H1 (cell line): Measurements from ENCODE around the gene VPS35L. TPM values are rescaled to one million over a fixed set of nuclear protein-coding genes. Genes with fewer than 3 reads are reported as not detected.

Experiments used
- CTCF ChIA-PET: fragments of 300-600 bp; sonication (Branson Sonifier 250); formaldehyde crosslinking; loops from one replicate; lab custom pipeline; 2021; ENCODE audit not compliant: partially characterized antibody; lab: Charles Lee
- POLR2A ChIA-PET: fragments of 300-600 bp; sonication (Branson Sonifier 250); formaldehyde crosslinking; loops from one replicate; lab custom pipeline; 2021; ENCODE audit warnings: inconsistent platforms; ENCODE audit not compliant: partially characterized antibody; lab: Charles Lee
- DNase-seq, 2 experiments: peaks; one replicate each; pipeline versions ENCODE4 v3.0.0 to v3.0.0-alpha.2; 2010 to 2022; ENCODE audit warnings: low spot score in 2 of 2, low read depth in 1 of 2, mixed read lengths in 1 of 2
- FAIRE-seq: peaks from 2 replicates; lab custom pipeline; 2011; peaks lifted over from hg19 to GRCh38; lab: Jason Lieb, UNC
- H2AFZ ChIP-seq: 2 replicates; pipeline ENCODE4 v1.8.1; 2012; ENCODE audit warnings: low read length, inconsistent platforms
- H2AK5ac ChIP-seq: 2 replicates; pipeline ENCODE4 v1.6.1; 2013; ENCODE audit warnings: low read depth, low read length
- H2BK120ac ChIP-seq: replicated peaks from 2 replicates; pipeline ENCODE3; 2013; ENCODE audit warnings: low read depth, low read length, inconsistent platforms
- H2BK12ac ChIP-seq: 2 replicates; pipeline ENCODE4 v1.6.1; 2013; ENCODE audit warnings: low read depth, low read length
- H2BK15ac ChIP-seq: 2 replicates; pipeline ENCODE4 v1.6.1; 2013; ENCODE audit warnings: low read length
- H2BK20ac ChIP-seq: 2 replicates; pipeline ENCODE4 v1.6.1; 2013; ENCODE audit warnings: low read length
- H2BK5ac ChIP-seq: 2 replicates; pipeline ENCODE4 v1.6.1; 2013; ENCODE audit warnings: low read depth, low read length
- H3K14ac ChIP-seq: 2 replicates; pipeline ENCODE4 v1.6.1; 2013; ENCODE audit warnings: inconsistent platforms; ENCODE audit not compliant: insufficient read length
- H3K18ac ChIP-seq: 2 replicates; pipeline ENCODE4 v1.6.1; 2013; ENCODE audit warnings: low read length; ENCODE audit errors: extremely low read depth
- H3K23ac ChIP-seq: 2 replicates; pipeline ENCODE4 v1.6.1; 2013; ENCODE audit warnings: inconsistent platforms; ENCODE audit not compliant: insufficient read length
- H3K23me2 ChIP-seq: 2 replicates; pipeline ENCODE4 v1.6.1; 2013; ENCODE audit warnings: low read depth, low read length
- H3K27ac ChIP-seq: 2 replicates; pipeline ENCODE4 v1.6.1; 2011; ENCODE audit warnings: low read depth, low read length, inconsistent platforms
- H3K27me3 ChIP-seq, 4 experiments: replicated peaks in 1 of 4; 1 replicate in 1 of 4; 2 replicates in 3 of 4; pipeline versions ENCODE4 v1.6.1 to v1.8.1; 2011 to 2013; ENCODE audit warnings: low read length in 3 of 4, mild to moderate bottlenecking in 3 of 4, inconsistent platforms in 2 of 4, mixed read lengths in 2 of 4, moderate library complexity in 1 of 4; ENCODE audit not compliant: control insufficient read depth in 3 of 4, insufficient read depth in 3 of 4; ENCODE audit errors: extremely low read depth in 1 of 4
- H3K36me3 ChIP-seq, 4 experiments: 2 replicates each; pipeline versions ENCODE4 v1.6.1 to v1.8.1; 2011 to 2013; ENCODE audit warnings: mild to moderate bottlenecking in 4 of 4, low read length in 3 of 4, moderate library complexity in 2 of 4, control low read depth in 1 of 4, inconsistent platforms in 1 of 4; ENCODE audit not compliant: insufficient read depth in 4 of 4, control insufficient read depth in 2 of 4
- H3K4ac ChIP-seq: replicated peaks from 2 replicates; pipeline ENCODE3; 2013; ENCODE audit warnings: low read length, low read depth, mixed read lengths, inconsistent platforms; ENCODE audit not compliant: insufficient read length
- H3K4me1 ChIP-seq, 4 experiments: replicated peaks in 1 of 4; 1 replicate in 1 of 4; 2 replicates in 3 of 4; pipeline versions ENCODE4 v1.6.1 to v1.8.1; 2011 to 2013; ENCODE audit warnings: low read length in 3 of 4, inconsistent platforms in 2 of 4, mixed read lengths in 1 of 4; ENCODE audit not compliant: insufficient read depth in 4 of 4, control insufficient read depth in 3 of 4
- H3K4me2 ChIP-seq, 2 experiments: 2 replicates each; pipeline versions ENCODE4 v1.6.1 to v1.8.1; 2011 to 2013; ENCODE audit warnings: low read depth in 2 of 2, low read length in 2 of 2, control low read depth in 1 of 2, inconsistent platforms in 1 of 2, mild to moderate bottlenecking in 1 of 2; ENCODE audit not compliant: insufficient read depth in 1 of 2
- H3K4me3 ChIP-seq, 4 experiments: fragments of 200-600, 300-600 bp in 1 of 4; sonication (generic), shearing (Covaris generic), sonication (Bioruptor Twin) in 1 of 4; 2 replicates each; pipeline versions ENCODE4 v1.5.1 to v1.8.1; 2011 to 2016; ENCODE audit warnings: low read length in 4 of 4, low read depth in 3 of 4, control low read depth in 2 of 4, inconsistent platforms in 2 of 4, mild to moderate bottlenecking in 2 of 4, mixed read lengths in 1 of 4, moderate library complexity in 1 of 4; ENCODE audit not compliant: insufficient read depth in 2 of 4; ENCODE audit errors: extremely low read depth in 1 of 4
- H3K56ac ChIP-seq: replicated peaks from 2 replicates; pipeline ENCODE3; 2013; ENCODE audit warnings: low read depth, mild to moderate bottlenecking, mixed read lengths, low read length, inconsistent platforms; ENCODE audit not compliant: insufficient read length
- H3K79me1 ChIP-seq: 2 replicates; pipeline ENCODE4 v1.6.1; 2013; ENCODE audit warnings: low read depth, low read length, control low read depth
- H3K79me2 ChIP-seq, 2 experiments: 2 replicates each; pipeline versions ENCODE4 v1.6.1 to v1.8.1; 2012 to 2013; ENCODE audit warnings: low read length in 2 of 2, mild to moderate bottlenecking in 2 of 2, inconsistent platforms in 1 of 2; ENCODE audit not compliant: insufficient read depth in 2 of 2, control insufficient read depth in 1 of 2
- H3K9ac ChIP-seq, 4 experiments: replicated peaks in 1 of 4; 1 replicate in 1 of 4; 2 replicates in 3 of 4; pipeline versions ENCODE4 v1.6.1 to v1.8.1; 2011 to 2013; ENCODE audit warnings: low read depth in 3 of 4, low read length in 3 of 4, control low read depth in 2 of 4, mild to moderate bottlenecking in 2 of 4, moderate library complexity in 2 of 4, inconsistent platforms in 1 of 4; ENCODE audit errors: extremely low read depth in 1 of 4
- H3K9me3 ChIP-seq, 2 experiments: 2 replicates each; pipeline versions ENCODE4 v1.6.1 to v1.8.1; 2012 to 2013; ENCODE audit warnings: mild to moderate bottlenecking in 2 of 2, moderate library complexity in 2 of 2, control low read depth in 1 of 2, inconsistent platforms in 1 of 2, low read depth in 1 of 2, low read length in 1 of 2, mixed read lengths in 1 of 2; ENCODE audit not compliant: insufficient read depth in 2 of 2
- H4K20me1 ChIP-seq, 2 experiments: replicated peaks in 1 of 2; 2 replicates each; pipeline versions ENCODE3 to v1.8.1; 2011 to 2013; ENCODE audit warnings: inconsistent platforms in 2 of 2, low read length in 2 of 2, mild to moderate bottlenecking in 1 of 2; ENCODE audit not compliant: insufficient read depth in 2 of 2, control insufficient read depth in 1 of 2
- H4K5ac ChIP-seq: 2 replicates; pipeline ENCODE4 v1.6.1; 2013; ENCODE audit warnings: low read length, low read depth, mixed read lengths, inconsistent platforms; ENCODE audit not compliant: insufficient read length
- H4K8ac ChIP-seq: 2 replicates; pipeline ENCODE4 v1.8.0; 2013; ENCODE audit warnings: mild to moderate bottlenecking, moderate library complexity, low read length, inconsistent platforms; ENCODE audit not compliant: insufficient read depth; ENCODE audit errors: extremely low read depth
- H4K91ac ChIP-seq: replicated peaks from 2 replicates; pipeline ENCODE3; 2013; ENCODE audit warnings: low read length, mixed read lengths, inconsistent platforms; ENCODE audit not compliant: insufficient read length
- HDAC2 ChIP-seq, 2 experiments: fragments of 300-600 bp in 1 of 2; sonication (generic) in 1 of 2; IDR thresholded peaks; 2 replicates each; pipeline ENCODE4 v1.6.1; 2011 to 2012; ENCODE audit warnings: low read depth in 2 of 2, low read length in 2 of 2, mild to moderate bottlenecking in 2 of 2, moderate library complexity in 2 of 2, borderline replicate concordance in 1 of 2, inconsistent platforms in 1 of 2
- WGBS, 2 experiments: shearing (Covaris generic) in 1 of 2; methylation state at CpG; one replicate each; pipeline versions ENCODE4 v1.1.6 to v1.1.7; 2013 to 2015; ENCODE audit warnings: low lambda C conversion rate in 2 of 2, mixed read lengths in 2 of 2, inconsistent platforms in 1 of 2, low coverage in 1 of 2, missing lambda C conversion rate in 1 of 2; ENCODE audit not compliant: insufficient replicate concordance in 2 of 2, insufficient coverage in 1 of 2, insufficient read length in 1 of 2; ENCODE audit errors: extremely low coverage in 1 of 2, missing lambda C conversion rate in 1 of 2; 5-methylcytosine and 5-hydroxymethylcytosine counted together
- polyA plus RNA-seq, 7 experiments: library from polyadenylated mRNA; depleted of rRNA in 3 of 7; stranded (reverse) in 5 of 7; unstranded in 2 of 7; fragments of >200 nt in 5 of 7; fragments of 200-250 nt in 2 of 7; gene quantifications; 1 replicate in 5 of 7; 2 replicates in 1 of 7; 4 replicates in 1 of 7; pipeline versions ENCODE4 v1.2.1 to v1.2.3, GENCODE V29; 2011 to 2013; ENCODE audit warnings: missing spikeins in 2 of 7, mixed read lengths in 2 of 7
- total RNA-seq: library from RNA; stranded (reverse); fragmentation: NEBNext Ultra II Directional; extraction: Animal tissue kit (Norgen Biotek cat#: 25700); gene quantifications from 2 replicates; pipeline ENCODE4 v1.2.1, GENCODE V29; 2021

VPS35L gene
- total and polyA plus RNA-seq, 2 of the 8 experiments (the other 6 are each of a cell fraction or from before 2014, with no cell fraction given) = 31.5 to 57.1 TPM

GRCh38 chr16:19604911-19605310, 49.4 kb downstream of the VPS35L start:
- Histone ChIP-seq H3K56ac (no peak overlapping the region), H3K23me2 (no peaks in the 10 kb centered on the region), H2BK20ac (no peak overlapping the region), H3K4me2 (no peak overlapping the region), H2BK12ac (no peak overlapping the region), H4K8ac (no peak overlapping the region), H3K79me1 (no peaks in the 10 kb centered on the region), H2BK15ac (no peak overlapping the region), H2BK120ac (no peak overlapping the region), H3K9ac (no peak overlapping the region), H3K79me2 (no peaks in the 10 kb centered on the region), H3K9me3 (no peaks in the 10 kb centered on the region), H3K36me3 (peaks cover 0 to 16% (median 0%) of the 10 kb centered on the region in 4 experiments; a peak in 4 of 8 replicates), H2BK5ac (no peak overlapping the region), H3K18ac (no peak overlapping the region), H4K91ac (no peak overlapping the region), H3K14ac (no peak overlapping the region), H3K4me1 (peaks cover 0 to 4% (median 0%) of the 10 kb centered on the region in 4 experiments; a peak in 2 of 7 replicates), H3K4me3 (no peak overlapping the region), H2AK5ac (no peak overlapping the region), H4K20me1 (peaks cover 0 to 2% of the 10 kb centered on the region in 2 experiments), H3K23ac (no peak overlapping the region), H2AFZ (no peak overlapping the region), H4K5ac (no peak overlapping the region), H3K4ac (no peak overlapping the region), H3K27me3 (no peaks in the 10 kb centered on the region), H3K27ac (no peak overlapping the region)
- no peak for DNase-seq
- no peak for FAIRE-seq
- TF ChIP-seq HDAC2 (IDR thresholded peaks at IDR 0.05; ENCODE audit: borderline replicate concordance in 1 of 2, low read depth in 2 of 2, low read length in 2 of 2) = no peak
- POLR2A ChIA-PET = no interaction called here
- CTCF ChIA-PET = interaction anchor here (0.9 to 3.3 kb wide), 4 partner anchors 9 to 281 kb away, joined by 3 to 9 read pairs (median 4); no protein-coding TSS in a partner anchor
- WGBS, 2 experiments = 83% methylated on average over 4 of the region's 4 CpGs; no CpG with 5 or more reads in 1 of the 2 experiments
